Chondrocyte (in vitro differentiated cells): ENCODE data around the gene CDK9. TPM values are rescaled to one million over a fixed set of nuclear protein-coding genes. Genes with fewer than 3 reads are reported as not detected.

Source experiments
- DNase-seq: peaks from one replicate; pipeline ENCODE4 v3.0.0; 2021; ENCODE audit warnings: mixed read lengths, low spot score
- H3K27ac Mint-ChIP-seq: one replicate; pipeline ENCODE4 v1.8.0; 2021; ENCODE audit warnings: mild to moderate bottlenecking, moderate library complexity, mixed read lengths; ENCODE audit not compliant: unreplicated experiment
- H3K27me3 Mint-ChIP-seq: 2 replicates; pipeline ENCODE4 v1.8.0; 2021; ENCODE audit warnings: low read depth, mixed read lengths
- H3K36me3 Mint-ChIP-seq: 2 replicates; pipeline ENCODE4 v1.8.0; 2021; ENCODE audit warnings: low read depth, mixed read lengths
- H3K4me1 Mint-ChIP-seq: 2 replicates; pipeline ENCODE4 v1.8.0; 2021; ENCODE audit warnings: low read depth, mild to moderate bottlenecking, mixed read lengths
- H3K4me3 Mint-ChIP-seq: one replicate; pipeline ENCODE4 v1.8.0; 2021; ENCODE audit warnings: mild to moderate bottlenecking, moderate library complexity, mixed read lengths; ENCODE audit not compliant: unreplicated experiment
- H3K9me3 Mint-ChIP-seq: 2 replicates; pipeline ENCODE4 v1.8.0; 2021; ENCODE audit warnings: low read depth, mixed read lengths
- CTCF ChIP-seq: fragments of 200-600 bp; sonication (generic); IDR thresholded peaks from 2 replicates; pipeline ENCODE4 v1.5.0; 2021; ENCODE audit warnings: antibody characterized with exemption, mild to moderate bottlenecking, moderate library complexity
- total RNA-seq: library from RNA; stranded (reverse); gene quantifications from 3 replicates; pipeline ENCODE4 v1.2.1, GENCODE V29; 2021

CDK9 gene
- total RNA-seq, 1 donor from 2014 or later: 60.3 TPM

DNA sequence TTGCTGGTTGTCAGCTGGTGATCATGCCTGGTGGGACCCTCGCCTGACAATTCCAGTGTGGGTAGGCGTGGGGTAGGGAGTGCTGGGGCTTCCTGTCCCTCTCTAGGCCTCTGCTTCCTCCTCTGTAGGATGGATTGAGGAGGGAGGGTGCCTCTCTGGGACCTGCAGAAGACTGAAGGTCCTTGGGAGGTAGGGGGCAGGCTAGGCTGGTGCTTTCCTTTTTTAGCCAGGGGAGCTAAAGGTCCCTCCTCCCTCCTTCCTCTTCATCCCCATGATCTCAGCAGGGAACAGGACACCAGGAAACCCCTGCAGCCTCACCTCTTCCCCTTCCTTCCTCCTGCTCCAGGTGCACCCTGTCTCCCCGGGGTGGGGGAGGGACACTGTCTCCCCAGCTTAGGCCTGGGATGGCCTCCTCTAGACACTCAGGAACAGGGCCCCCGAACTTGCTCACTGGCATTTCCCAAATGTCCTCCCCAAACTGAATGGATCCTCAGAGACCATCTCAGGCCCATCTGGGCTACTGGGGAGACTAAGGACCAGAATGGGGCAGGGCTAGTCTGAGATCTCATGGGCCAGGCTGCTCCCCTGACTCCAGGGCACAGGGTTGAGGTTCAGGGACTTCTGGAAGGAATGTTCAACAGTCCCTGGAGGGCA, 15.8 kb upstream of the CDK9 start:
- H3K27me3 Mint-ChIP-seq: no peaks in the 10 kb centered on the region
- peaks cover 53% of the 10 kb centered on the region for H3K4me1 Mint-ChIP-seq
- H3K4me3 Mint-ChIP-seq: peak overlapping the region; percentile 89
- H3K9me3 Mint-ChIP-seq: no peaks in the 10 kb centered on the region
- H3K36me3 Mint-ChIP-seq: peaks cover 5% of the 10 kb centered on the region
- H3K27ac Mint-ChIP-seq: peak overlapping the region; percentile 98
- DNase-seq: no peak
- TF ChIP-seq CTCF: peak; percentile 33

- H3K4me3 Mint-ChIP-seq: peak overlapping the region; percentile 89
- peaks cover 3% of the 10 kb centered on the region for H3K36me3 Mint-ChIP-seq
- no peaks in the 10 kb centered on the region for H3K9me3 Mint-ChIP-seq
- no peaks in the 10 kb centered on the region for H3K27me3 Mint-ChIP-seq
- DNase-seq: no peak
- TF ChIP-seq CTCF: no peak
- peak overlapping the region; percentile 92 for H3K27ac Mint-ChIP-seq
- H3K4me1 Mint-ChIP-seq: peaks cover 53% of the 10 kb centered on the region
Observed at GRCh38 chr9:127770583-127770904, 15.3 kb upstream of the CDK9 start.

- Mint-ChIP-seq H3K27ac (peak overlapping the region; percentile 92), H3K9me3 (no peaks in the 10 kb centered on the region), H3K4me3 (peak overlapping the region; percentile 89), H3K4me1 (peaks cover 51% of the 10 kb centered on the region), H3K36me3 (peaks cover 3% of the 10 kb centered on the region), H3K27me3 (no peaks in the 10 kb centered on the region)
- no peak for TF ChIP-seq CTCF
- peak; percentile 100 for DNase-seq
Observed at GRCh38 chr9:127770905-127771569, 14.8 kb upstream of the CDK9 start.

GRCh38 chr9:127771570-127772189, 14.2 kb upstream of the CDK9 start:
- peak overlapping the region; percentile 89 for H3K4me3 Mint-ChIP-seq
- H3K27me3 Mint-ChIP-seq: no peaks in the 10 kb centered on the region
- DNase-seq: no peak
- no peaks in the 10 kb centered on the region for H3K36me3 Mint-ChIP-seq
- H3K9me3 Mint-ChIP-seq: no peaks in the 10 kb centered on the region
- peaks cover 46% of the 10 kb centered on the region for H3K4me1 Mint-ChIP-seq
- TF ChIP-seq CTCF: no peak
- H3K27ac Mint-ChIP-seq: peak overlapping the region; percentile 92

GRCh38 chr9:127772603-127773002, 13.2 kb upstream of the CDK9 start:
- Mint-ChIP-seq H3K4me1 (peaks cover 40% of the 10 kb centered on the region), H3K27ac (no peak overlapping the region)

More at GRCh38 chr9:127772603-127773002, 13.2 kb upstream of the CDK9 start:
- no peak for TF ChIP-seq CTCF
- H3K9me3 Mint-ChIP-seq: no peaks in the 10 kb centered on the region
- H3K27me3 Mint-ChIP-seq: no peaks in the 10 kb centered on the region
- H3K36me3 Mint-ChIP-seq: no peaks in the 10 kb centered on the region
- no peak overlapping the region for H3K4me3 Mint-ChIP-seq
- DNase-seq: no peak
